GM12891 (cell line): ENCODE measurements around the gene ANKH.

ENCODE experiments used
- POLR2A ChIP-seq: IDR thresholded peaks from 2 replicates; pipeline ENCODE4 v1.6.1; 2011; ENCODE audit warnings: low read depth, low read length, control low read depth
- POLR2AphosphoS5 ChIP-seq: IDR thresholded peaks from 2 replicates; pipeline ENCODE4 v1.6.1; 2011; ENCODE audit warnings: low read depth, low read length, control low read depth
- SPI1 ChIP-seq: IDR thresholded peaks from 2 replicates; pipeline ENCODE4 v1.6.1; 2011; ENCODE audit warnings: low read depth, low read length, control low read depth

GRCh38 chr5:14855366-14855765 lies 16.2 kb downstream of the ANKH start:
- no peak for TF ChIP-seq POLR2AphosphoS5
- no peak for TF ChIP-seq POLR2A
- no peak for TF ChIP-seq SPI1
